KOPT-K1 (cell line): ENCODE measurements around the gene TRIM38.
"Not testable (repeated sequence)": the region's sequence is repeated elsewhere in the genome, so short reads cannot be mapped to it uniquely, and the experiment has no call there.

Experiments used
- H3K27ac ChIP-seq: fragments of 200-600 bp; sonication (generic); 2 replicates; pipeline ENCODE4 v1.5.1; 2016; ENCODE audit warnings: antibody characterized with exemption, mild to moderate bottlenecking, low read depth, low read length; ENCODE audit not compliant: poor library complexity, severe bottlenecking
- H3K36me3 ChIP-seq: fragments of 200-600 bp; sonication (generic); 2 replicates; pipeline ENCODE4 v1.5.1; 2017; ENCODE audit warnings: antibody characterized with exemption, mild to moderate bottlenecking, low read length, moderate library complexity; ENCODE audit not compliant: insufficient read depth
- H3K9me3 ChIP-seq: fragments of 200-600 bp; sonication (generic); 2 replicates; pipeline ENCODE4 v1.5.1; 2017; ENCODE audit warnings: antibody characterized with exemption, low read length, mild to moderate bottlenecking; ENCODE audit not compliant: insufficient read depth, poor library complexity, severe bottlenecking

Gene TRIM38

GRCh38 chr6:25962149-25963127 is at the start of gene TRIM38:
Gene TRIM38, plus strand, starts transcription at chr6:25962802. Its CDS starts 3,721 bp downstream, at chr6:25966523.
- peaks cover 27% of the 10 kb centered on the region for H3K36me3 ChIP-seq
- peak within 1 kb of the TSS; percentile 90 for H3K27ac ChIP-seq
- peaks cover 27% of the 10 kb centered on the region for H3K9me3 ChIP-seq

- H3K27ac ChIP-seq, result no peak overlapping the region
- H3K9me3 ChIP-seq, result no peaks in the 10 kb centered on the region
- H3K36me3 ChIP-seq, result no peaks in the 10 kb centered on the region
Measured at GRCh38 chr6:25913741-25914140, 48.9 kb upstream of the TRIM38 start.

GRCh38 chr6:25916330-25916729 is 46.3 kb upstream of the TRIM38 start:
- no peak overlapping the region for H3K27ac ChIP-seq
- H3K9me3 ChIP-seq, result no peaks in the 10 kb centered on the region
- H3K36me3 ChIP-seq, result no peaks in the 10 kb centered on the region

GRCh38 chr6:25916789-25917490 is 45.7 kb upstream of the TRIM38 start:
- H3K9me3 ChIP-seq, result no peaks in the 10 kb centered on the region
- no peaks in the 10 kb centered on the region for H3K36me3 ChIP-seq
- no peak overlapping the region for H3K27ac ChIP-seq

- H3K27ac ChIP-seq, result no peak overlapping the region
- H3K36me3 ChIP-seq, result no peaks in the 10 kb centered on the region
- H3K9me3 ChIP-seq, result no peaks in the 10 kb centered on the region
Measured at GRCh38 chr6:25918083-25918683, 44.4 kb upstream of the TRIM38 start.

GRCh38 chr6:25919657-25920056 is 42.9 kb upstream of the TRIM38 start:
- H3K9me3 ChIP-seq, result no peaks in the 10 kb centered on the region
- no peaks in the 10 kb centered on the region for H3K36me3 ChIP-seq
- no peak overlapping the region for H3K27ac ChIP-seq

- Histone ChIP-seq H3K36me3 (no peaks in the 10 kb centered on the region), H3K27ac (no peak overlapping the region), H3K9me3 (no peaks in the 10 kb centered on the region)
Measured at GRCh38 chr6:25921525-25922203, 40.9 kb upstream of the TRIM38 start.

GRCh38 chr6:25922301-25922700 is 40.3 kb upstream of the TRIM38 start:
- Histone ChIP-seq H3K27ac (no peak overlapping the region), H3K9me3 (no peaks in the 10 kb centered on the region), H3K36me3 (no peaks in the 10 kb centered on the region)

- H3K27ac ChIP-seq, result no peak overlapping the region
- no peaks in the 10 kb centered on the region for H3K9me3 ChIP-seq
- no peaks in the 10 kb centered on the region for H3K36me3 ChIP-seq
Measured at GRCh38 chr6:25925876-25926275, 36.7 kb upstream of the TRIM38 start.

- Histone ChIP-seq H3K9me3 (no peaks in the 10 kb centered on the region), H3K27ac (no peak overlapping the region), H3K36me3 (no peaks in the 10 kb centered on the region)
Measured at GRCh38 chr6:25927178-25927577, 35.4 kb upstream of the TRIM38 start.

GRCh38 chr6:25927756-25928216 is 34.8 kb upstream of the TRIM38 start:
- Histone ChIP-seq H3K9me3 (no peaks in the 10 kb centered on the region), H3K27ac (no peak overlapping the region), H3K36me3 (no peaks in the 10 kb centered on the region)

GRCh38 chr6:25928562-25929324 is 33.9 kb upstream of the TRIM38 start:
- H3K9me3 ChIP-seq, result no peaks in the 10 kb centered on the region
- no peaks in the 10 kb centered on the region for H3K36me3 ChIP-seq
- H3K27ac ChIP-seq, result no peak overlapping the region

GRCh38 chr6:25929785-25930184 is 32.8 kb upstream of the TRIM38 start:
- not testable (repeated sequence) for H3K36me3 ChIP-seq, H3K9me3 ChIP-seq, H3K27ac ChIP-seq
